ENCODE measurements around the gene SWAP70. TPM values are rescaled to one million over a fixed set of nuclear protein-coding genes. Genes with fewer than 3 reads are reported as not detected.
A peak's percentile ranks its signal among the peaks of the same experiment; 100 is the strongest.

SWAP70 gene
- total RNA-seq, 1 experiment from 2014 or later, result 21.1 TPM

DNA sequence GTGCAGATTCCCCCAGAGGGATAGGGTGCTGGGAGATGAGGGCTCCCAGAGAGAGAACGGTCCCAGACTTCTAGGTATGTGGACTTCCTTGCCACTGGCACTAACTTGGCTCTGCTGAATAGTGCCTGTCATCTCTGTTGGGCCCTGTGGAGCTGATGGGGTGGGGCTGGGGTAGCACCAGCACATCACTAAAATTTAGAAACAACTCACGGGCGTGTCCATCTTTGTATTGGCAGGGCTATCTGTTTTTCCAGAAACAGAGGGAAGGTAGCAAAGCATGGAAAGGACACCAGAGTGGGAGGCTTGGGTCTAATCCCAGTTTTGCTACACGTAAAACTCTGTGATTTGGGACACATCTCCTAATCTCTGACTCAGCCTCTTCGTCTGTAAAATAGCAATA lies 25.8 kb downstream of the SWAP70 start:
- no peak for TF ChIP-seq EZH2 (IDR thresholded peaks at IDR 0.05; ENCODE audit: borderline replicate concordance, low read depth, low read length, poor library complexity, severe bottlenecking)
- TF ChIP-seq, protein P1, sequence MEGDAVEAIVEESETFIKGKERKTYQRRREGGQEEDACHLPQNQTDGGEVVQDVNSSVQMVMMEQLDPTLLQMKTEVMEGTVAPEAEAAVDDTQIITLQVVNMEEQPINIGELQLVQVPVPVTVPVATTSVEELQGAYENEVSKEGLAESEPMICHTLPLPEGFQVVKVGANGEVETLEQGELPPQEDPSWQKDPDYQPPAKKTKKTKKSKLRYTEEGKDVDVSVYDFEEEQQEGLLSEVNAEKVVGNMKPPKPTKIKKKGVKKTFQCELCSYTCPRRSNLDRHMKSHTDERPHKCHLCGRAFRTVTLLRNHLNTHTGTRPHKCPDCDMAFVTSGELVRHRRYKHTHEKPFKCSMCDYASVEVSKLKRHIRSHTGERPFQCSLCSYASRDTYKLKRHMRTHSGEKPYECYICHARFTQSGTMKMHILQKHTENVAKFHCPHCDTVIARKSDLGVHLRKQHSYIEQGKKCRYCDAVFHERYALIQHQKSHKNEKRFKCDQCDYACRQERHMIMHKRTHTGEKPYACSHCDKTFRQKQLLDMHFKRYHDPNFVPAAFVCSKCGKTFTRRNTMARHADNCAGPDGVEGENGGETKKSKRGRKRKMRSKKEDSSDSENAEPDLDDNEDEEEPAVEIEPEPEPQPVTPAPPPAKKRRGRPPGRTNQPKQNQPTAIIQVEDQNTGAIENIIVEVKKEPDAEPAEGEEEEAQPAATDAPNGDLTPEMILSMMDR (conservative IDR thresholded peaks at IDR 0.05; ENCODE audit: low read depth, low read length), result no peak
- H3K4me1 ChIP-seq (ENCODE audit: insufficient read depth, low read length, poor library complexity, severe bottlenecking), result peaks cover 37% of the 10 kb centered on the region
- POLR2A ChIA-PET (ENCODE audit: low non-redundant PET), result interaction anchor here (0.7 kb wide), 1 partner anchor 715 kb away, joined by 3 read pairs; no protein-coding TSS in a partner anchor

DNA sequence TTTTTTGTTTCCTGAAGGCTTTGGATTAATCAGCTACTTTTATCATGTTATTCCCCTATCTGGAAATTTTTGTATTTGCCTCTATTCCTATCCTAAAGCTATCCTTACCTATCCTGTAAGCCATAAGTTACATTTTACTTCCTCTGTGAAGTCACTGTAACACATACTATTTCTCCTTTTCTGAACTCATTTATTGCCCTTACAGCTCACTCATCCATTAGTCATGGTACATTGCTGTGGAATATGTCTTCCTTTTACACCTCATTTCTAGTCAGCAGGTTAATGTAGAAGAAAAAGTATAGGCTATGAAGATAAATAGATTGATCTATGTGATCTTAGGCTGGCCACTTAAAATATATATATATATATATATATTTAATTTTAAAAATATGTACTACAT lies 28.0 kb downstream of the SWAP70 start:
- TF ChIP-seq, protein P1 (conservative IDR thresholded peaks at IDR 0.05; ENCODE audit: low read depth, low read length), result no peak
- no peak for TF ChIP-seq EZH2 (IDR thresholded peaks at IDR 0.05; ENCODE audit: borderline replicate concordance, low read depth, low read length, poor library complexity, severe bottlenecking)
- H3K4me1 ChIP-seq (ENCODE audit: insufficient read depth, low read length, poor library complexity, severe bottlenecking), result peaks cover 37% of the 10 kb centered on the region
- ChIA-PET CTCF (interaction anchor here (0.6 kb wide), 1 partner anchor 31 kb away, joined by 6 read pairs; no protein-coding TSS in a partner anchor), POLR2A (ENCODE audit: low non-redundant PET) (no interaction called here)
- no peak overlapping the region for H3K4me3 ChIP-seq (ENCODE audit: low read depth, low read length, poor library complexity, severe bottlenecking)
- H3K27me3 ChIP-seq (replicated peaks; ENCODE audit: insufficient read depth, low read depth, low read length, poor library complexity), result no peaks in the 10 kb centered on the region
- no peak for DNase-seq (ENCODE audit: low spot score)
- H3K36me3 ChIP-seq (ENCODE audit: insufficient read depth, low read length, poor library complexity, severe bottlenecking), result no peaks in the 10 kb centered on the region
- no TSS peak for BruUV-seq (replicated peaks)
- no peak overlapping the region for H3K27ac ChIP-seq (ENCODE audit: low read depth, low read length, poor library complexity, severe bottlenecking)
- intact Hi-C loops (cut with micrococcal nuclease; ENCODE audit: unreplicated experiment), result no loop called here
- H3K9me3 ChIP-seq (ENCODE audit: low read depth, low read length, poor library complexity, severe bottlenecking), result no peaks in the 10 kb centered on the region

More for the DNA sequence above, 25.8 kb downstream of the SWAP70 start:
- Histone ChIP-seq H3K9me3 (ENCODE audit: low read depth, low read length, poor library complexity, severe bottlenecking) (no peaks in the 10 kb centered on the region), H3K27ac (ENCODE audit: low read depth, low read length, poor library complexity, severe bottlenecking) (peak overlapping the region; percentile 72), H3K4me3 (ENCODE audit: low read depth, low read length, poor library complexity, severe bottlenecking) (peak overlapping the region; percentile 21), H3K27me3 (replicated peaks; ENCODE audit: insufficient read depth, low read depth, low read length, poor library complexity) (no peaks in the 10 kb centered on the region), H3K36me3 (ENCODE audit: insufficient read depth, low read length, poor library complexity, severe bottlenecking) (no peaks in the 10 kb centered on the region)
- peak; percentile 21 for DNase-seq (ENCODE audit: low spot score)
- intact Hi-C loops (cut with micrococcal nuclease; ENCODE audit: unreplicated experiment), result no loop called here
- CTCF ChIA-PET, result no interaction called here
- no TSS peak for BruUV-seq (replicated peaks)

DNA sequence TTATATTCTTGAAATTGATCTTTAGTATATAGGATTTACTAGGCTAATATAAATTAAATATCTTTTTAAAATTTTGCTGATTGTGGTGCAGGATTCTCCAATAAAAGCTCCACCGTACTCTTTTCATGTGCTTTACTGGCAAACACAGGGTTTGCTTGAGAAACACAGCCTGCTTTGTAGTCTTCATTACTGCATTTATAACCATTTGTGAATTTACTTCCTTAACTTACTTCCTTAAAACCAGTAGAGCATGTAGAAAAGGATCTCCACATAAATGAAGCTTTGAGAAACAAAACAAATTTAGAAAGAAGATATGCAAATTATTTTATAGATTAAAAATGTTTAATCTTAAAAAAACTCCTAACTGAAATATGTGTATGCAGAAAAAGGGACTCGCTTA lies 28.8 kb downstream of the SWAP70 start:
- ChIA-PET CTCF (interaction anchor here (0.6 kb wide), 1 partner anchor 32 kb away, joined by 6 read pairs; no protein-coding TSS in a partner anchor), POLR2A (ENCODE audit: low non-redundant PET) (no interaction called here)
- no peak for TF ChIP-seq EZH2 (IDR thresholded peaks at IDR 0.05; ENCODE audit: borderline replicate concordance, low read depth, low read length, poor library complexity, severe bottlenecking)
- TF ChIP-seq, protein P1 (conservative IDR thresholded peaks at IDR 0.05; ENCODE audit: low read depth, low read length), result no peak
- Histone ChIP-seq H3K4me3 (ENCODE audit: low read depth, low read length, poor library complexity, severe bottlenecking) (no peak overlapping the region), H3K9me3 (ENCODE audit: low read depth, low read length, poor library complexity, severe bottlenecking) (no peaks in the 10 kb centered on the region), H3K27me3 (replicated peaks; ENCODE audit: insufficient read depth, low read depth, low read length, poor library complexity) (no peaks in the 10 kb centered on the region), H3K4me1 (ENCODE audit: insufficient read depth, low read length, poor library complexity, severe bottlenecking) (peaks cover 35% of the 10 kb centered on the region), H3K27ac (ENCODE audit: low read depth, low read length, poor library complexity, severe bottlenecking) (no peak overlapping the region), H3K36me3 (ENCODE audit: insufficient read depth, low read length, poor library complexity, severe bottlenecking) (no peaks in the 10 kb centered on the region)
- BruUV-seq (replicated peaks), result no TSS peak
- intact Hi-C loops (cut with micrococcal nuclease; ENCODE audit: unreplicated experiment), result no loop called here
- no peak for DNase-seq (ENCODE audit: low spot score)
